ENCODE results near the gene ZC3H18. TPM values are rescaled to one million over a fixed set of nuclear protein-coding genes. Genes with fewer than 3 reads are reported as not detected.

ZC3H18 gene
- total RNA-seq = 20.1 and 31.0 TPM in 2 replicates

DNA sequence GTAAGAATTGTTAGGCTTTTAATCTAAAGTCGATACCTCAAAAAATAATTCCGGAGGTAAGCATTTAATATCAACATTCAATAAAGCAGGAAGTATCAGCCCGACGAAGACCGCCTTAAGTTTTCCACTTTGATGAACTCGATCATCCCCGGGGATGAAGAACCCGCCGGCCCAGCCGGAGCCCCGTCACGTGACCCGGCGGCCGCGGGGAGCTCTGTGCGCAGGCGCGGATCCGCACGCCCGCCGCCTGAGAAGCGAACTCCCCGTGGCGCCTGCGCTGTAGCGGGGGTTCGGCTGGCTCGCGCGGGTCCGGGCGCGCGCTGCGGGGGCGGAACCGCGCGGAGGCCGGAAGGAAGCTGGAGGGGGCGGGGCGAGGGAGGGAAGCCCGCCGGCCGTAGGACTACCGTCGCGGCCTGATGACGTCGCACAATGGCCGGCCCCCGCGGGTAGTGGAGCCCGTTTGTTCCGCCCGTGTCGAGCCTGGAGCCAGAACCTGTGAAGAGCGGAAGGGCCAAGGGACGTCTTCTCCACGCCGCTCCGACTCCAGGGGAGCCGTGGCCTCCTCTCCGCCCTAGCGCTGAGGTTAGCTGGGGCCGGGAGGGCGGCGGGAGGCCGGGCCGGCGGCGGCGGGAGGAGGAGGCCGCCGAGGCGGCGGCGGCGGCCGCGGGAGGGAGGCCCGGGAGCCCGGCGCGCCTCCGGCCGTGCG, at the start of gene ZC3H18:
Gene ZC3H18 (plus strand): TSS at position 419 of the 706 bp plus-strand sequence. CDS start 6,721 bp downstream, outside the sequence.
- peak; percentile 34 for DNase-seq (ENCODE audit: extremely low read depth, low read depth, low spot score)

DNA sequence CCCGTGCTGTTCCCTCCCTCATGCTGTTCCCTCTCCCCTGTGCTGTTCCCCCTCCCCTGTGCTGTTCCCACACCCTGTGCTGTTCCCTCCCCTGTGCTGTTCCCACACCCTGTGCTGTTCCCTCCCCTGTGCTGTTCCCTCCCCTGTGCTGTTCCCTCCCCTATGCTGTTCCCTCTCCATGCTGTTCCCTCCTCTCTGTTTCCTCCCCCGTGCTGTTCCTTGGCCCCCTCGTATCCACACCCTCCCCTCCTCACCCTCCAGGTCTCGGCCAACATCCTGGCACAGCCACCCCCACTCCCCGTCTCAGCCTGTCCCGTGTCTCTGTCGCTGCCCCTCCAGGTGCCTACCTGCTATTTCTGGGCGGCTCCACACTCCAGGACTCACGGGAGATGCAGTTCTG, 48.5 kb upstream of the ZC3H18 start:
- no peak for DNase-seq (ENCODE audit: extremely low read depth, low read depth, low spot score)

DNA sequence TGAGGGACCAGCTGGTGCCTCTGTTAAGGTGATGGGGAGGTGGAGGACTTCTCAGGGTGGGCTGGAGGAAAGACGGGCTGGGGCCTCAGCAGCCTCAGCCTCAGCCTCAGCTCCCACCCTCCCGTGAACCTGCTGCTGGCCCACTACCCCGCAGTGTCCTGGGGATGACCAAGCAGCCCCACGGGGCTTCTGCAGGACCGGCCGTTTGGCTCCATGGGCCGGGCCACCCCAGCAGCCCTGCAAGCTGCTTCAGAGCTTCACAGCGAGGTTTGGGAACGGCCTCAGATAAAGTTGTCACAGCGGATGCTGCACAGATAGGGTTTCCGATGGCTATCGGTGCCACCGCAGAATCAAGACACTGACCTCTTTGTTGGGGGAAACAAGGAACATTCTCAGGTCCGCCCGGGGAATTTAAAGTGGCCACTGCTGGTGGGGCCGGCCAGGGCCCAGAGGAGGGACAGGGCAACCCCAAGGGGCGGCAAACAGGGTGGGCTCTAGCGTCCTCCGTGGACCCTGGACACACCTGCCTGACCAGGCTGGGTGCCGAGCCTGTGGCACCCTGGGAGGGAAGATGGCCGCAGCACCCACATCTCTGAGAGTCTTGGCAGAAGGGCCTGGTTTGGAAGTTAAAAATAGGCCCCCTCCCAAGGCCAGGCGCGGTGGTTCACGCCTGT, 47.8 kb upstream of the ZC3H18 start:
- DNase-seq (ENCODE audit: extremely low read depth, low read depth, low spot score) = no peak

DNA sequence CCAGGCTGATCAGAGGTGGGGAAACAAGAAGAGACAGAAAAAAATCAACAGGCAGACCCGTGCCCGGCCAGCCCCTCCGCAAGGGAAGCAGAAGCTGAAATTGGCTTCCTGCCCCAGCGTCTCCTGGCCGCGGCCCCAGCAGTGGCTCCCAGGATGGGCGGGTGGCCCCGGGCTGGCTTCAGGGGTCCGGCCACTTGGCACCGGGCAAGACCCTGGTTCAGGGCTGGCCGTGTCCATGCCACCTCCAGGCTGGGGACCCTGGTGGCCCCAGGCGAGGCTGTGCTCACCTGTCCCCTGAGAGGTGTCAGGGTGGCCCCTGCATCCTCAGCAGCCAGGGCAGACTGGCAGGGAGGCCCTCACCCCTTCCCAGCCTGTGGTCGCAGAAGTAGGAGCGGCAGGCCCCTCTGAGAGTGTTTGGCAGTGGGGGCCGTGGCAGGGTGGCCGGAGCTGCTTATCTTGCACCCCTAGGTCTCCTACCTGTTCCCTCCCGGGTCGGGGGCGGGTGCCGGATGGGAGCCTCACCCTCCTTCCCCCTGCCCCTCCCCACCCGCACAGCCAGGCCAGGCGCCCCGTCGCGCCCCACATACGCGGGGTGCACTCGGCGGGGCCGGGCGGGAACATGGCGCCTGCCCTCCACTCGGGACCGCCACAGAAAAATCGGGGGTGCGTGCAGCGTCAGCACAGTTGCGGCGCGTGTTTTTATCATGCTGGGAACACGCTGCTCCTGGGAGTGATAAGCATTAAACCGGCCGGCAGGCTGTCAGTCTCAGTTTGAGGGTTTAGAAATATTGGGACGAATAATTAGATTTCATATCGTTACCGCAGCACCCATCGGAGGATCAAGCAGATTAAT, 46.7 kb upstream of the ZC3H18 start:
- no peak for DNase-seq (ENCODE audit: extremely low read depth, low read depth, low spot score)

DNA sequence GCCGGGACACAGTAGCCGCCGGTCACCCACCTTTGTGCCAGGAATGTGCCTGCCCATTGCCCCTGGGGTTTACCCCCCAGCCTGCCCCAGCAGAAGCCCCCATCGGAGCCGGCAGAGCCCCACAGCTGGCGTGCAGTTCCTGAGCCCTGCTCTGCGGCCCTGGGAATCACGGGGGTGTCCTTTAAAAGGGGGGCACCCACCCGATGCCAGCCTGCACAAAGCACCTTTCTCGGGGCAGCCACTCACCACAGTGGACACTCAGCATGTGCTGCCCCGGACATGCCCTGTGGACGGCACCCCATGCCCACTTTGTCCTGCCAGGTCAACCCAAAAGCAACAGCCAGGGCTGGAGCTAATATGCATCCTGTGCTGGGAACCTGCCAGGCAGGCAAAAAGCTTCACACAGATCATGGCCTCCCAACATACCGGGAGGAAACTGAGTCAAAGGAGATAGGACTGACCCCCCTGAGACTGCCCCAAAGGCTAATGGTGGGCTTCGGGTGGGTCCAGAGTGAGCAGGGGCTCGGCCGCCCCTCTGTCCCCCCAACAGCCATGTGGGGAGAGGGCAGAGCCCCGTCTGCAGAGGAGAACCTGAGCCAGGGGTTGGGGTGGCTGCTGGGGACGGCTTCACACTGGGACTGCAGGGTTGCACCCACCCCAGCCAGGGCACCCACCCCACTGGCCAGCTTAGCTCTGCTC, 45.8 kb upstream of the ZC3H18 start:
- no peak for DNase-seq (ENCODE audit: extremely low read depth, low read depth, low spot score)

DNA sequence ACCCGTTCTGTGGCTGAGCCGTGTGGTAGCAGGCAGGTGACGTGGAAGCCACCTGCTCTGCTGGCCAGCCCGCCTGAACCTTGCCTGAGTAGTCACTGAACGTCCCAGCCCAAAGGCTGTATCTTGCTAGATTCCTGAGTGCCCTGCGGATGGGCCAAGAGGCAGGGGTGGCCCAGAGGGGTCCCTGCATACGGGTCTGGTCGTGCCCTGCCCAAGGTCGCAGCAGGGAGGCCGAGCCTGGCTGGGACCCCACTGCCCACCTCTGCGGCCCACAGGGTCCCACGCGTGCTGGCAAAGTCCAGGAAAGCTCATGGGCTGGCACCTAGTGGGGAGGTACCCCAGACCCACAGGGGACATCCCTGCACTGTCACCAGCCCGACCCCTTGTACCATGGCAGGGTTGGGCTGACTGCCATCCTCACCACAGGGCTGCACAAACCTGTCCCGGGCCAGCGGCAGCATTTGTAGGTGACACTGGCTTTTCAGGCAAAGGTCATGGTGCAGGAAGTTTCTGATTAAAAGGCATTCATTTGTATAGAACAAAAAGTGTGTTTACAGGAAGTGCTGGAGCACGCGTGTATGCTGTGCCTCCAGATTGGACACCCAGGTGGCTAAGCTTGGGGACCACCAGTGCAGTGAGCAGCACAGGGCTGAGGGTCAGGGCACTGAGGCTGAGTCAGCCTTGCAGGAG, 45.1 kb upstream of the ZC3H18 start:
- no peak for DNase-seq (ENCODE audit: extremely low read depth, low read depth, low spot score)

DNA sequence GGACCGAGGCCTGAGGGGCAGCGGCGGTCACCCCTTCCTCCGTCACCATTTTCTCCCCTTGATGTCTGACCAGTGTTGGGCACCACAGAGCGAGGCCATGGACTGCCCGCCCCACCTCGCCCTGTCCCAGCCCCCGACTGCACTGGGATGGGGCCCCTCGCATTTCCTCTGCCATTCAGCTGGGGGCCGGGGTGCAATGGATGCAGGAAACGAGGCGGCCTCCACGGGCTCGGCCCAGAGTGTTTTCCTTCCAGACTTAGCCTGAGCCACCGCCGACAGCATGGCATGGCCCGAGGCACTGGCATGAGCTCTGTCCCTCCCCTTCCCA, 44.6 kb upstream of the ZC3H18 start:
- no peak for DNase-seq (ENCODE audit: extremely low read depth, low read depth, low spot score)

DNA sequence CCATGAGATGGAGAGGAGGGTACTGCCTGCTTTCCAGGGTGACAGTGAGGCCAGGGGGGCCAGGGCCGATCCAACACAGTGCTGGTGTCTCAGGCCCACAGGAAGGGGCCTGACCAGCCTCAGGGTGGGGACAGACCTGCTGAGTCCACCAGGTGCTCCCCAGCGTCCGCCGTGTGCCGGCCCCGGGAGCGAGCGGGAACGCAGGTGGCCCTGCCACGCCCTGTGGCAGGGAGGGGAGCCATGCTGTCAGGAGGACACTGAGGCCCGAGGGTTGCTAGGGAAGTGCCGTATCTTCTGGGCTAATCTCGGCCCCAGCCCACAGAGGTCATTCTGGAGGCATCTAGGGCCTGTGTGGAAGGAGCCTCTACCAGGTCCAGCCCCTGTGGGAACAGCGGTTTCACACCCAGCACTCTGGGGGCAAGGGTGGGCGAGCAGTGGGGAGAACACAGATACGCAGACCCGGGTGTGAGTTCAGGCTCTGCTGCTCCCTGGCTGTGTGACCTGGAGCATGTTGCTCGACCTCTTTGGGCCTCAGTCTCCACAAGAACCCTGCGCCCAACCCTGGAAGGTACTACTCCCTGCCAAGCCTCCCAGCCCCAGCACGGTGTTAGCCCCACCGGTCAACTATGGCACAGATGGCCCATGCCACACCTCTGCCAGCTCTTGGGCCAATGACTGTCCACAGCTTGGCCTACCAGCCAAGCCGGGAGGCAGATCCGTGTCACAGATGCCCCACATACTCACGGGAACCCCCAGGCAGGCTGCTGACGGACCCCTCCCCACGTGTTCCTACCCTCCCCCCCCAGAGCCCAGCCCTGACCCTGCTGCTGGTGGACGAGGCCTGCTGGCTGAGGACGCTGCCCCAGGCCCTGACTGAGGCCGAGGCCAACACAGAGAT, 43.9 kb upstream of the ZC3H18 start:
- no peak for DNase-seq (ENCODE audit: extremely low read depth, low read depth, low spot score)

DNA sequence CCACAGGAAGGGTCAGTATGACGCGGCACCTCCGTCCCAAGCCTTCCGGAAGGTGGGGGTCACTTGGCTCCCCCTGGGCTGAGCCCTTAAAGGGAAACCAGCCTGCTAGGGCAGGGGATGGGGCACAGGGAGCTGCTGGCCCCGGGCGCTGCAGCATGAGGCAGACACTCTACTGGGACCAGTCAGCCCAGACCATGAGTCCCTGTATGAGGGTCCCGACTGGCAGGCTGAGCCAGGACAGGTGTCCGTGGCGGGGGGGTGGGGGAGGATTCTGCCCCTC, 43.4 kb upstream of the ZC3H18 start:
- DNase-seq (ENCODE audit: extremely low read depth, low read depth, low spot score) = no peak

DNA sequence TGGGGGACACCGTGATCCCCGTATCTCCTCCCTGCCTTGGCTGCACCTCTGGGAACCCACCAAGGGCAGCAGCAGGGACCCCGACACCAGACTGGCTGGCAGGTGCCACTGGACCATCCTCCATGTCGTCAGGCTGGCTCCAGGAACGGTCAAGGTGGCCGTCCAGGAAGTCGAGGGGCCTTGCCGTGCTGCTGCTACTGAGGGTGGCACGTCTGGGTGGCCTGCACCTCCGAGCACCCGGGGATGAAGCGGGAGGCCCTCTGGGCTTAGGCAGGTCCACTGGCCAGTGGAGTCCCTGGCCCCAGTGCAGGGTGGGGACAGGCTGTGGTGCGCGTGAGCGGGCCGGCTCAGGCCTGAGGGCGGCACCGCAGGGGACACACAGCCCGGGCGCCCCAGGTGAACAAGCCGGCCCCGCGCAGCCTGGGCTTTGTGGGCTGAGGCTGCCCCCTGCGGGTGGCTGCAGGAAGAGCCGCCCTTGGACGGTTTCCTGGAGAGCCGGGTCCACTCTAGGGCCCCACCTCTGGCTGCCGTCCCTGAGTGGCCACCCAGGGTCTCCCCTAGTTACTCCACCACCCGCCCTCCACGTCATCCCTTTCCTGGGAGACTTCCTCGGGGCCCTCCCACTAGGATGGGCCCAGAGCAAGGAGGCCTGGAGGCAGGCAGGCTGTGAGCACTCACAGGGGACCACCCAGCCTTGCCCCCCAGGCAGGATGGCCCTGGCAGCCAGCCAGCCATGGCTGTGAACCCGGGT, 42.8 kb upstream of the ZC3H18 start:
- no peak for DNase-seq (ENCODE audit: extremely low read depth, low read depth, low spot score)

DNA sequence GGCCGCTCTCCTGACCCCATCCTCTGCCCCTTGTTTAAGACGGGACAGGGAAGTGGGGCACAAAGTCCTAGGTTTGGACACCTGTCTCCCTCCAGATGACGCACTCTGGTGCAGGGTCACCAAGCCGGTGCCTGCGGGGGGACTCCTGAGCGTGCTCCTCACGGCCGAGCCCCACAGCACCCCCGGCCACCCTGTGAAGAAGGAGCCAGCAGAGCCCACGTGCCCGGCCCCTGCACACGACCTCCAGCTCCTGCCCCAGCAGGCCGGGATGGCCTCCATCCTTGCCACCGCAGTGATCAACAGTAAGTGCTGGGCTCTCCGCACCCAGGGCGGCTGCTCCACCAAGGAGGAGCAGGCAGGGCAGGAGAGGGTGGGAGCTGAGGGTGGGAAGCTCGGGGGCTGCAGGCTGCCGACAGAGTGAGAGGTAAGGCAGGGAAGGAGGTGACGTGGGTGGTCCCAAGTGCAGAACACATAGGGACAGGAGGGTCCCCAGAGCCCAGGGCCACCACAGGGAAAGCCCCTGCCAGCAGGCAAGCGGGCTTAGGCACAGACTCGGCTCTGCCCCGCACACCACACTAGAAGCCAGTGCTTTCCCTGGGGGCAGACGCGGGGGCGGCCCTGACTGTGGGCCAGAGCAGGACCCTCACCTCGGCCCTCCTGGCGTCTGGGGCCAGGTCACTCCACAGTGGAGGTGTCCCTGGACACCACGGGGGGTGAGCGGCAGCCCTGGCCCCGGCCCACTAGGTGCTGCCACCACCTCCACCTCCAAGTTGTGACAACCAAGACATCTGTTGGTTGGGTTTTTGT, 42.1 kb upstream of the ZC3H18 start:
- DNase-seq (ENCODE audit: extremely low read depth, low read depth, low spot score) = no peak

DNA sequence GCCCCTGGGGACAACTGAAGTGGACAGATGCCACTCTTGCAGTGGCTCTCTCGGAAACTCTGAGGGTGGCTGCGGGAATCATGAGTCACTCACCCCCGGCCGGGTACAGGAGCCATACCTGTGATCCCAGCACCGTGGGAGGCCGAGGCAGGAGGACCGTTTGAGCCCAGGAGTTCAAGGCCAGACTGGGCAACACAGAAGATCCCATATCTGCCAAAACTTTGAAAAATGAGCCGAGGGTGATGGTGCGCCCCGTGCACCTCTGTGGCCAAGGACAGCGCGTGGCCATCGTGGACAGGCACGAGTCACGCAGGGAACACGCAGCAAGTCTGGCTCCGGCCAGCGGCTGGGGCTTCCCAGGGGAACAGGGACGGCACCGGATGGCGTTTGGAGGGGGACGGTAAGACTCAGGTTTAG, 41.3 kb upstream of the ZC3H18 start:
- no peak for DNase-seq (ENCODE audit: extremely low read depth, low read depth, low spot score)

DNA sequence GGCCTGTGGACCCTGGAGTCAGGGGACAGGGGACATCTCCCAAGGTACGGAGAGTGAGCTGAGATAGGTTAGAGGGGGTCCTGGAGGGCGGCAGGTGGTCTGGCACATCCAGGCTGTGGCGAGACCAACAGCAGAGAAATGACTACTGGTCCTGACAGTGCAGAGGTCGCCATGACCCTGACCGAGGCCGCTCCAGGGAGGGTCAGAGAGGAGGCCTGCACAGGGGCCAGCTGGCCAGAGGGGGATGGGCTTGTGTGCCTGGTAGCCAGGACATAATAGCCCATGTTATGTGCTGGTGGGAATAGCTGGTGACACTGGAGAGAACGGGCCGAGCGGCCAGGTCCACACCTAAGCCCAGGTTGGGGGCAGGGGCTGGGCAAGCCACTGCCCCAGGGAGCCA, 40.6 kb upstream of the ZC3H18 start:
- DNase-seq (ENCODE audit: extremely low read depth, low read depth, low spot score) = no peak

DNA sequence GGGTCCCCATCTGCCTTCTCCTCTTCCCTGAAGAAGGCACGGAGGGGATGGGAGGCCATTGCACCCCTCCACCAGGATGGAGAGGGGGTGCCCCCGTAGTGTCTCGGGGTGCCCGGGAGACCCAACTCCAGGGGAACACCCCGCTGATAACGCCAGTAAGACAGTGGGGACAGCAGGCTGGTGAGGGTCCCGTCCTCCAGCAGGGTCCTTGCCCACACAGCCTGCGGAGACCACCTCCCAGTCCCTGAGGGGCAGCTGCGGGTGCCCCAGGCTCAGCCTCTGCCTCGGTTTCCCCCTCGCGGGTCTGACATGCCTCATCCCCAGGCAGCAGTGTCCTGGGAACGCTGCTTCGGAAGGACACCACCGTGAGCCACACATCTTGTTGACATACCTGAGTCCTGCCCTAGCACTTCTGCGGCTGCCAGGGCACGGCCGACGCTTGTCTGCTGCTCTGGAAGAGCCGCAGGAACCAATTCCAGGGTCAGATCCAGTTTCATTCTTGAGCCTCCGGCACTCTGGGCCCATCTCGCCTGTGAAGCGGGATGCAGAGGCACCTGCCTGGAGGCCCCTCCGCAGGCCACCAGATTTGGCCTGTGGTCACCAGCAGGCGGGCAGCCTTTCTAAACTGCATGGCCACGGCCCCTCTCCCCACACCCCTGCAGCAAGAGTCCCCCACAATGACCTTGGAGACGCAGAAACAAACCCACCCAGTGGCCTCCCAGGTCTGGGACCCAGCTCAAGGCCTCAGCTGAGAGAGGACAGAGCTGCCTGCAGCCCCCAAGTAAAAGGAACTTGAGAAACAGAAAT, 39.9 kb upstream of the ZC3H18 start:
- DNase-seq (ENCODE audit: extremely low read depth, low read depth, low spot score) = no peak

DNA sequence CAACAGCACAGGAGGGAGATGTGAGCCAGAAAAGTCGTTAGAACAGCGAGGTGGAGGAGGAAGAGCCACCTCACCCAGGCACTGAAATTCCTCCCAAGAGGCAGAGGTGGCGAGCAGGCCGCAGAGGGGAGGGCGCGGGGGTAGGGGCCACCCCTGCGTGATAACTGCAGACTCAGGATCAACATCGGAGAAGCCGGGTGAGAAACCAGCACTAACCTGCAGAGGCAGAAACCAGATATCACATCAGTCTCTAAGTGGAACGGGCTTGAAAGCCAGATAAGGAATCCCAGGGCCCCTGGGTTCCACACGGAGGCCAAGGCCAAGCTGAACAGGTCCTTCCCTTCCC, 39.4 kb upstream of the ZC3H18 start:
- no peak for DNase-seq (ENCODE audit: extremely low read depth, low read depth, low spot score)

DNA sequence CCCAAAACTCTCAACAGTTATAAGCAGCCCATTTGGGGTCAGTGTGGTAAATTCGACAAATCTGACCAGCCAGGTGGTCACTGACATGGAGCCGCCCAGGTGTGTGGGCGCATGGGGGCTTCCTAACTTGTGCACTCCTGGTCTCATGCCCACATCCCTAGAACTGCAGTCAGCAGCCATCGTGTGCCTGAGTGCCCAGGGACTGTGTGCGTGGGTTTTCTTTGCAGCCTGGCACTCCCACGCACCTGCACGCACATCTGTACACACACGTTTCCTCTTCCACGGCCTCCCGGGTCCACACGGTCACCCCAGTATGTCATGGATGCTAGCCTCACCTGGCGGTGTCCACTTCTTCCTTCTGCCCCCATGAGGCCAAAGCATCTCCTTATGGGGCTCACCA, 38.9 kb upstream of the ZC3H18 start:
- DNase-seq (ENCODE audit: extremely low read depth, low read depth, low spot score) = no peak

DNA sequence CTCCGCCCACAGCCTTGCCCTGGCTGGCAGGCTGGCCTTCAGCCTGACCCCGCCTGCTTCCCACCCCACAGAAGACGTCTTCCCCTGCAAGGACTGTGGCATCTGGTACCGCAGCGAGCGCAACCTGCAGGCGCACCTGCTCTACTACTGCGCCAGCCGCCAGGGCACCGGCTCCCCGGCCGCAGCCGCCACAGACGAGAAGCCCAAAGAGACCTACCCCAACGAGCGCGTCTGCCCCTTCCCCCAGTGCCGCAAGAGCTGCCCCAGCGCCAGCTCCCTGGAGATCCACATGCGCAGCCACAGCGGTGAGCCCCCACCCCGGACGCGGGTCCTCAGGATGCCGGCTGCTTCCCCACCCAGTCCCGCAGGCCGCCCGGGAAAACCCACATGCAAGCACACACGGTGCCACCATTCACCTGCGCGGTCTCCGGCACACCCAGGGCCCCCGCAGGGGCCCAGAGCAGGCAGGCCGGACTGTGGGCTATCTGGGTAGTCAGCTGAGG, 38.2 kb upstream of the ZC3H18 start:
- DNase-seq (ENCODE audit: extremely low read depth, low read depth, low spot score) = no peak

All from glomerular endothelial cell (primary cell).